WERI-Rb-1 (cell line): ENCODE results near the gene SNX30.

ENCODE experiments used
- DNase-seq: peaks from one replicate; pipeline ENCODE4 v3.0.0-alpha.2; 2020
- H3K27ac ChIP-seq: fragments of 250-450 bp; sonication (Bioruptor Pico); 2 replicates; pipeline ENCODE4 v1.5.1; 2020; ENCODE audit warnings: mild to moderate bottlenecking, moderate library complexity
- H3K27me3 ChIP-seq: fragments of 250-450 bp; sonication (Bioruptor Pico); 2 replicates; pipeline ENCODE4 v1.5.1; 2021; ENCODE audit warnings: mild to moderate bottlenecking, low read depth, moderate library complexity; ENCODE audit not compliant: insufficient read depth, severe bottlenecking
- H3K36me3 ChIP-seq: fragments of 250-450 bp; sonication (Bioruptor Pico); 2 replicates; pipeline ENCODE4 v1.5.1; 2020; ENCODE audit warnings: mild to moderate bottlenecking, moderate library complexity
- H3K4me3 ChIP-seq: 2 replicates; pipeline ENCODE4 v1.5.1; 2011; ENCODE audit warnings: low read depth, mild to moderate bottlenecking, control low read depth, low read length
- H3K9me3 ChIP-seq: fragments of 250-450 bp; sonication (Bioruptor Pico); 2 replicates; pipeline ENCODE4 v1.5.1; 2021; ENCODE audit warnings: mild to moderate bottlenecking, moderate library complexity; ENCODE audit not compliant: severe bottlenecking
- TF ChIP-seq, protein P1 (sequence below): IDR thresholded peaks from 2 replicates; pipeline ENCODE4 v1.5.1; 2011; ENCODE audit warnings: low read depth, mild to moderate bottlenecking, control low read depth, inconsistent platforms, low read length

Gene SNX30

DNA sequence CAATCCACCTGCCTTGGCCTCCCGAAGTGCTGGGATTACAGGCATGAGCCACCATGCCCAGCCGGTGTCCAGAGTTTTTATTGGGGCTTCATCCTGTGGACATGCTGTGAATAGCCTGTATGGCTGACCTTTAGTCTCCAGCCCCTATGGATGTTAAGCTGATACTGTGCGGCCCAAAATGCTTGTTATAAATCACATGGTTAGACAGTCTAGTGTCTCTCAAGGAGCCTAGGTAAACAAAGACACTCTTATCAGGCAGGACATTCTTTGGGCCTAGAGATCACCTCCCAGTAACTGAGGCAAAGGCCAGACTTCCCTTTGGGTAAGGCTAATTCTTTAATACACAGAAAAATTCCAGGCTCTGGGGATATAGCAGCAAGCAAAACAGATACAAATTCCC lies 162.1 kb downstream of the SNX30 start:
- Histone ChIP-seq H3K27me3 (peaks cover 8% of the 10 kb centered on the region), H3K36me3 (no peaks in the 10 kb centered on the region), H3K27ac (no peak overlapping the region), H3K4me3 (no peak overlapping the region), H3K9me3 (peaks cover 6% of the 10 kb centered on the region)
- TF ChIP-seq, protein P1, sequence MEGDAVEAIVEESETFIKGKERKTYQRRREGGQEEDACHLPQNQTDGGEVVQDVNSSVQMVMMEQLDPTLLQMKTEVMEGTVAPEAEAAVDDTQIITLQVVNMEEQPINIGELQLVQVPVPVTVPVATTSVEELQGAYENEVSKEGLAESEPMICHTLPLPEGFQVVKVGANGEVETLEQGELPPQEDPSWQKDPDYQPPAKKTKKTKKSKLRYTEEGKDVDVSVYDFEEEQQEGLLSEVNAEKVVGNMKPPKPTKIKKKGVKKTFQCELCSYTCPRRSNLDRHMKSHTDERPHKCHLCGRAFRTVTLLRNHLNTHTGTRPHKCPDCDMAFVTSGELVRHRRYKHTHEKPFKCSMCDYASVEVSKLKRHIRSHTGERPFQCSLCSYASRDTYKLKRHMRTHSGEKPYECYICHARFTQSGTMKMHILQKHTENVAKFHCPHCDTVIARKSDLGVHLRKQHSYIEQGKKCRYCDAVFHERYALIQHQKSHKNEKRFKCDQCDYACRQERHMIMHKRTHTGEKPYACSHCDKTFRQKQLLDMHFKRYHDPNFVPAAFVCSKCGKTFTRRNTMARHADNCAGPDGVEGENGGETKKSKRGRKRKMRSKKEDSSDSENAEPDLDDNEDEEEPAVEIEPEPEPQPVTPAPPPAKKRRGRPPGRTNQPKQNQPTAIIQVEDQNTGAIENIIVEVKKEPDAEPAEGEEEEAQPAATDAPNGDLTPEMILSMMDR, result no peak
- DNase-seq, result no peak

DNA sequence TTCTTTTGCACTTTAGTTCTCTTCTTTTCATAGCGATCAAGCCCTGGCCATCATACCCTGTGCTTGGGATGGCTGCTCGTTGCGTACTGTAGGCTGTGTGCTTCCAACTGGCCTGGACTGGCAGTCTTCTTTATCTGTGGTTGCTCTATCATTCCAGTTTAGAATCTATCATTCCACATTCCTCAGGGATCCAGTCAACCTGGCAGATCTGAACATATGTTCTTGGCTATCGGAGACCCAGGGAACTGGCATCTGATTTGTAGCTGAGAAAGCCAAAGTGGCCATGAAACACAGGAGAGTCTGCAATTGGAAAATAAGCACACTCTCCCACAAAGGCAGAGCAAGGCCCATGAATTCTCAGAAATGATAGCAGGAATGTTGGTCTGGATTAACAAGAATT lies 162.8 kb downstream of the SNX30 start:
- H3K27me3 ChIP-seq, result peaks cover 8% of the 10 kb centered on the region
- peaks cover 6% of the 10 kb centered on the region for H3K9me3 ChIP-seq
- H3K4me3 ChIP-seq, result no peak overlapping the region
- H3K36me3 ChIP-seq, result no peaks in the 10 kb centered on the region
- H3K27ac ChIP-seq, result no peak overlapping the region
- no peak for DNase-seq
- TF ChIP-seq, protein P1, result no peak

DNA sequence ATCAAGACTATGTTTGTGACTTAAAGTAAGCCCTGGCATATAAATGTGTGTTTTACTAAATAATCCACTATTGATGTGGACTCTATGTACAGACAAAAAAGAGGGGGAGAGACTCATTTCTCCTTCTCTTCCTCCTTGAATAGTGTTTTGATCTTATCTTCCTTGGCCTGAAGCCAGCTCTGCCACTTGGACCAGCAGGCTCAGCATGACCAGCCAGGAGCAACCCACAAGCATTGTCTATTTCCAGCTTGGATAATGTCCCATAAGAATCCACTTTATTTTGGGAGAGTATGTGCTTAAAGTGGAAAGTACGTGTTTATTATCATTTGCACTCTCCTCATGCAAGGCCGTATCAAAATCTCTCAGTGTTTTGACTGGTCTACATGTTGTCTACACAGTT lies 164.0 kb downstream of the SNX30 start:
- no peak for DNase-seq
- no peak overlapping the region for H3K4me3 ChIP-seq
- peaks cover 6% of the 10 kb centered on the region for H3K9me3 ChIP-seq
- H3K36me3 ChIP-seq, result no peaks in the 10 kb centered on the region
- H3K27ac ChIP-seq, result no peak overlapping the region
- TF ChIP-seq, protein P1, result no peak
- peaks cover 8% of the 10 kb centered on the region for H3K27me3 ChIP-seq

DNA sequence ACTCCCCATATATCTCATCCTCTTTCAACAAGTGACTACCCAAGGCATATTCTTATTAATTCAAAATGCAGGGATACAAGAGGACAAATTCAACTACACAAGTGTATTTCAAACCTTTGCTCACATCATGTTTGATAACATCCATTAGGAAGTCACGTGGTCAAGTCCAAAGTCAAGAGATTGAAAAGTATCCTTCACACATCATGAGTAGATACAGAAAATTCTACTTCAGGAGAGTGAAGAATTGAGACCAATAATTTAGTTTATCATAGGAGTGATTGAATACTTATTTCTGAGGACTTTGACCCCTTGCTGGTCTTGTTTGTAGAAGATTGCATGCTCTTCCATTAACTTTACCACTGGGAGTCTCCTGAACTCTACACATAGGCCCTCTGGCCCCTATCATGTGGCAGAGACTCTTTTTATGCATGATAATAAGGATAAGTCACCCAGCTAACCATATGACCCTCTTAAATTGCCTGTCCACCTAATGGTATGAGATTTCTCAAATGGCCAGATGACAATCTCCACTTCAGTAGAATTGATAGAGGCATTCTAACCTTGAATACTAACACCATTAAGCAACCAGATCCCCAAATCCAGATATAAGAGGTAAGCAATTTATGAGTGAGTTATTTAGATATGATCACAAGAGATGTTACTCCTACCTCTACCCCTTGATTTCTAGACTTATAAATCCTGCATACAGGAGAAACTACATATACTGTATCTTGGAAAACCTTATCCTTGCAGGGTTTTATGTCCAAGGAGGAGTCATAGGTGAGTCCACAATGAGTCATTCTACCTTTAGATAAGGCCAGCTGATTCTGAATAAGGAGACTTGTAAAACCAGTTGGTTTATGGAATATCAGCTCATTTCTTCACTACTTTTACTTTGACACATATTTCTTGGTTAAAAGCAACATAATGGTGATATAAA lies 166.8 kb downstream of the SNX30 start:
- no peak overlapping the region for H3K4me3 ChIP-seq
- TF ChIP-seq, protein P1, result no peak
- H3K36me3 ChIP-seq, result no peaks in the 10 kb centered on the region
- H3K27ac ChIP-seq, result no peak overlapping the region
- H3K9me3 ChIP-seq, result peaks cover 4% of the 10 kb centered on the region
- DNase-seq, result no peak
- H3K27me3 ChIP-seq, result peaks cover 6% of the 10 kb centered on the region

DNA sequence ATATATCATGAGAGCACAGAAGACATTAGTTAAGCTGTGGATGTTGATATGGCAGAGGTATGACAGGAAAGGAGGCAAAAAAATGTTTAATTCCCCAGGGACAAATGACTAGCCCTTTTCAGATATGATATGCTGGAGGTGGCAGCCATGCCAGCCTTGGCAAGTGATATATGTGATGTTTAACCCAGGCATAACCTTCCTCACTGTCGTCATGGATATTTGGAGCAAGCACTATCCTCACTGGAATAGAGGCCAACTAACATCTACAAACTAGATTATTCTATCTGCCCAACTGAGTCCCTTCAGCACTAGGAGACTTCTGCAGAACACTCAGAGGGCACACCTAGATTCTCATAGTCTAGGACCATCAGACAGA lies 167.4 kb downstream of the SNX30 start:
- DNase-seq, result no peak
- TF ChIP-seq, protein P1, result no peak
- Histone ChIP-seq H3K27me3 (peaks cover 3% of the 10 kb centered on the region), H3K4me3 (no peak overlapping the region), H3K9me3 (no peaks in the 10 kb centered on the region), H3K36me3 (no peaks in the 10 kb centered on the region), H3K27ac (no peak overlapping the region)
